H4 (cell line): ENCODE results near the gene PDCD4. TPM values are rescaled to one million over a fixed set of nuclear protein-coding genes. Genes with fewer than 3 reads are reported as not detected.
A peak's percentile ranks its signal among the peaks of the same experiment; 100 is the strongest.
"Not testable (repeated sequence)": the region's sequence is repeated elsewhere in the genome, so short reads cannot be mapped to it uniquely, and the experiment has no call there.

ENCODE experiments used
- DNase-seq: peaks from one replicate; pipeline ENCODE4 v3.0.0-alpha.2; 2015; ENCODE audit warnings: low spot score
- total RNA-seq: library from RNA; depleted of rRNA; stranded (reverse); fragments of >200 nt; shearing (Covaris generic); gene quantifications from 2 replicates; pipeline ENCODE4 v1.2.3, GENCODE V29; 2014

Gene PDCD4
- total RNA-seq, 1 experiment from 2014 or later = 32.6 TPM

DNA sequence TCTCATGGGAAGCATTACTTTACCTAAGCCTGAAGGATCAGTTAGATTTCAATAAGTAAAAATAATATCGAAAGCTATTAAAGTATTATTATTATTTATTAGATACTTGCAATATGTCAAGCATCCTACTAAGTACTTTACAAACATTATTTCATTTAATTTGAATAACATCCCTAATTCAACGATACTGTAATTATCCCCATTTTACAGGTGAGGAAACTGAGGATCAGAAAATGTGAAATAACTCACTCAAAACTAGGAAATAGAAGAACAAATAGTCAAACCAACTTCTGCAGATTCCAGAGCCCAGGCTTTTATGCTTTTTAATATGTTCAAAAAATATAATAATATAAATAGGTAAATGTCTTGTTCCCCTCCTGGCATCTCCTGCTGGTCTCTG, 10.3 kb upstream of the PDCD4 start:
- no peak for DNase-seq

DNA sequence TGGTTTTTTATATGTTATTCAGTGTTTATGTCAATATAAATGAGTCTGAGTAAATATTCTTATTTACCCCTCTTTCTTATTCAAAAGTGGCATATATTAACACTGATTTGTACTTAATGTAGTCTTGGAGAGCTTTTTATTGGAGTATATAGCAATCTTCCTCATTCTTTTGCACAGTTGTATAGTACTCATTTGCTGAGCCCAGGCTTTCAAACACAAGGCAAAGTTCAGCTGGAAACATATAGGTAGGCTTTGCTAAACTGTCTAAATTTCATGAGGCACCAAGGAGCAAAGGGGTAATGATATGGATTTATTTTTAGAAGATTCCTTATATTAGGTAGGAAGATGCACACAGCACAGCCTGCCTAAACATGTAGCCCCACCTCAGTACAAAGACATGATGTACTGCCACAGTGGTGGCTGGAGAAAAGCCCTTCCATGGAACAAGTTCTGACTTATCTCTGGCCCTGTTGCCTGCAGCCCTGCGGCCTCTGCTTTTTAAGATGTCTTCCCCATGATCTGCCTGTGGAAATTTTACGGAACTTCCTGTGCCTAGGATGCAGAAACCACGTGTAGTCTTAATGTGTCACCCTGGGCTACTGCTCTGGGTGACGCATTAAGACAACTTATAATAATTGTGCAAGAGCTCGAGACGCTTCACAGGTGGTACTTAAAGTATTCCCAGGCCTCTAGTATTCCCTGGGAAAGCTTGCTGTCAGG, 9.6 kb upstream of the PDCD4 start:
- no peak for DNase-seq

DNA sequence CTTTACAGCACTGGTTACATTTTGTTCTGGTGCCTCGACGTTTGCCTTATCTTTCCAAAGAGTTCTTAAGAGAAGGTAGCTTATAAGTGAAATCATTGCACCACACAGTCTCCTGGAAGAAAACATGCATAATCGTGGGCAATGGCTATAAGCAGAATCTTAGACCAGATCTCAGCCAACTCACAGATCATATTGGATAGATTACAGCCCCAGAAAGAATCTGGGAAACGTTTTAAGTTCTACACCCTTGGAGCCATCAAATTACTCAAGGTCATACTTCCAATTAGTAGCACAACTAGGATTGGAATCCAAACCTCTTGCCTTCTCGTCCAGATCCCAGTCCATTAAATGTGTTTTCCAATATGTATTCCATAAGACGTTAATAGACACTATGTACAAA, 8.8 kb upstream of the PDCD4 start:
- DNase-seq = no peak

DNA sequence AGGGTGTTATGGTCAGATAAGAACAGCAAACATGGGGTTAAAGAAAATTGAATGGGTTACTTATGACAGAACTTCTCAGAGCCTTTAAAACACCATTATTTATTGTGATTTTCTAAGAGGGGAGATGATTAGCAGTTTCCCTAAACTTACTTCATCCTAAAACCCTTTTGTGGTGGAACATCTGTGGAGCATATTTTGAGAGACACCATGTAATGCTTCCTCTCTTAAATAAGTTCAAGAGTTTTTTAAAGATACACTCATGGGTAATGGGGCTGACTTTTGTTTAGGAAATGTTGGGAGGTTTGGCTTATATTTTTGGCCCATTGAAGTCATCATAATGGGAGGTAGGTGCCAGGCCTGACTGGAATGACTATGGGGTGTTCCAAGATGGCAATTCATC, 8.4 kb upstream of the PDCD4 start:
- DNase-seq = no peak

DNA sequence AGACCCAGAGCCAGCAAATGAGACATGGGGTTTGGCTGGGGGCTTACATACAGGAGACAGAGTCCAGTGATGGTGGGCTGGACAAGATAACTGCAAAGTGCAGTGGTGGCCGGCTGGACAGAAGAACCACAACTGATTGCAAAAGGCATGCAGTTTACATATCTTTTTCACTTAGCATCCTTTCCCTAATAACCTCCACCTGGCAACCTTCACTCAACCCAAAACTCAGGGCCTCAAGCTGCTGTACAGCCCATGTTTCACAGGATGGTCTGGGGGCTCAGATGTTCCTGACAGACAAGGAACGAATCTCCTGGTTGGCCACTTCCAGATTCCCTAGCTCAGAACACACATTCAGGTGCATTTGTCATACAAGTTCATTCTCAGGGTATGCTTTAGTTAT, 7.8 kb upstream of the PDCD4 start:
- no peak for DNase-seq

DNA sequence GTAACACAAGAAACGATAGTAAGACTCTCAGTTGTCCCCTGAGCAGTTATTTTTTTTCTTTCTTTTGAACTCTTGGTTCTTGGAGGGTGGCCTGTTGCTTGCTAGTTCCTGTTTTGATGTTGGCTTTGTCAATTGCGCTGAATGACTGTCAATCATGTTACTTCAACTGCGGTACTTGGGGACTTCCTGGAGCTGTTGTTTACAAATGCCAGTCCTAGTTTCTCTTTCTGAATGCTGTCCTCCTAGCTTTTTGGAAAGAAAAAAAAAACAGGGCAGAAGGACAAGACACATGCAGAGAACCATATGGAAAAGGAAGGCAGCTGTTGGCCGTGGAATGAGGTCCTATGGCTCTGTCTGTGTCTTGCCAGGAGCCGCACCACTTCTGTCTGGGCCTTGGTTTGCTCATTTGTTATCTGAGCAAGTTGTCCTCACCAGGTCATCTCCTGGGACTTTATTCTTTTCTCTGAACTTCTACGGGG, 7.0 kb upstream of the PDCD4 start:
- no peak for DNase-seq

DNA sequence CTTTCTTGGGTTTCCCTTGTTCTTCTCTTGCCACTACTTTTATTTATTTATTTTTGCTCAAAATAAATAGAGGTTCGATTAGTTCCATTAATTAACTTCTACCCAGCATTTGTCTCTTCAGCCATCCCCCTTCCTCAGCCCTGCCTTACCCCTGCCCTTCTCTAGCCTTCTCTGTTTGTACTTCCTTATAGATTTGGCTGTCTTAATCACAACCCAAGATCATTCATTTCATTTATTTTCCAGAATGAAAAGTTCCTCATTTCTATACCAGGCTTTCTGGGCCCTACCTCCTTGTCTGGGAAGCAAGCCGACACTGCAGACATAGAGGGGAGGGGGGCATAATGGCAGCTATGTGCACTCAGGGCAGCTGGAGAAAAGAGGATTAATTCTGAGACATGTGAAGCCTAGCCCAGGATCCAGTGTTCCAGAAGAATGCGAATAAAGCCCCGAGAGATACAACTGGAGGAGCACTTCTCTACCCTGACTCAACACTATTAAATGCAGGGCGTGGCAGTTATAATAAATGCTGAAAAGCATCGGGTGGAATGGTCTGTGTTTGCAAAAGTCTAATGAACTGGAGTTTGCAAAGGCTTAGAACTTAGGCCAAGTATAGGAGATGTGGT, 6.4 kb upstream of the PDCD4 start:
- no peak for DNase-seq

DNA sequence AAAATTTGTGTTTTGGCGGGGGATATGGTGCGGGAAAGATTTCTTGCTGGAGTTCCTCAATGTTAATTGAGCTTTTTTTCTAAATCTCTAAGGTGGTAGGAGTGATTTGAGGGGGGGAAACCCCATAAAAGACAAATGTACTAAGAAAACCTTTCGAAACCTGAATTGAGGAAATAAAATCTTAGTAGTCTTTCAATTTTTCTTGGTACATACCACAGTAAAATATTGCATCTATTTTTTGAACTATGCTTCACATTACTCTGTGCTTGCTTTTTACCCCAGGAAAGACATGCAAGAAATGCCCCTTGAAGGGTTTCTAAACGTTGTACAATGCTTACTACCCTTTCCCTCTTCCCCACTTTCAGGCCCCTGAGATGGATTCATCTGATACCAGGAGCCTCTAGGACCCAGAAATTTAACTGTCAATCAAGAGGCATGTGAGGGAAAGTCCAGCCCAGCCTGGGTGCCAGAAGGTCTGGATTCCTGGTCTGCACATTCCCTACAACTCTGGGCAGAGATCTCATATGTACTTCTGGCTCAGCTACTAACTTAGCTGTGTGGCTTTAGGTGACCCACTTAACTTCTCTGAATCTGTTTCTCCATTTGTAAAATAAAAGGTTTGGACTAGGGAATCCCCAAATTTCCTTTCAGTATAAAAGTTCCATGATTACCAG, 5.8 kb upstream of the PDCD4 start:
- DNase-seq = no peak

DNA sequence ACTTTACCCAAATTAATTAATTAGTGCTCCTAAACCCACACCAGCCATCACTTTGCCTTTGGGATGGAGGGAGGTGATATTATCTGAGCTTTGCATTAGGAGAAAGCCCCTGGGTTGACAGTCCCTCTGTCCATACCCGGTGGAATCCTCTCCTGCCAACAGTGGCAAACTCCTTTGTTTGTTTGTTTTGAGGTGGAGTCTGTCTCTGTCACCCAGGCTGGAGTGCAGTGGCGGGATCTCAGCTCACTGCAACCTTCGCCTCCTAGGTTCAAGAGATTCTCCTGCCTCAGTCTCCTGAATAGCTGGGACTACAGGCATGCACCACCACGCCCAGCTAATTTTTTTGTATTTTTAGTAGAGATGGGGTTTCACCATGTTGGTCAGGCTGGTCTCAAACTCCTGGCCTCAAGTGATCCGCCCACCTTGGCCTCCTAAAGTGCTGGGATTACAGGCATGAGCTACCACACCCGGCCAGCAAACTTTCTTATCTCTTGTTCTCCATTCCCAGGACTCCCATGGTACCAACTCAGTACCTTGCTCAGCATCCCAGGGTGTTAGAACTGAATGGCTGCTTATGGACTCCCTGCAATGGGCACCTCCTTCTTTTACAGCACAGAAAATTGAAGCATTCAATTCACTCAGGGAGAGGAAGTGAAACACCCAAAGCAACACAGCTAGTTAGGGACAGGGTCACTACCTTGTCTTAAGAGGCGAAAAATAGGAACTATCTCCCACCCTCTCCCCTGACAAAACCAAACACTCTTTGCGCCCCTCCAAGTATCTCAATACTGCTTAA, 4.5 kb upstream of the PDCD4 start:
- DNase-seq = not testable (repeated sequence)

DNA sequence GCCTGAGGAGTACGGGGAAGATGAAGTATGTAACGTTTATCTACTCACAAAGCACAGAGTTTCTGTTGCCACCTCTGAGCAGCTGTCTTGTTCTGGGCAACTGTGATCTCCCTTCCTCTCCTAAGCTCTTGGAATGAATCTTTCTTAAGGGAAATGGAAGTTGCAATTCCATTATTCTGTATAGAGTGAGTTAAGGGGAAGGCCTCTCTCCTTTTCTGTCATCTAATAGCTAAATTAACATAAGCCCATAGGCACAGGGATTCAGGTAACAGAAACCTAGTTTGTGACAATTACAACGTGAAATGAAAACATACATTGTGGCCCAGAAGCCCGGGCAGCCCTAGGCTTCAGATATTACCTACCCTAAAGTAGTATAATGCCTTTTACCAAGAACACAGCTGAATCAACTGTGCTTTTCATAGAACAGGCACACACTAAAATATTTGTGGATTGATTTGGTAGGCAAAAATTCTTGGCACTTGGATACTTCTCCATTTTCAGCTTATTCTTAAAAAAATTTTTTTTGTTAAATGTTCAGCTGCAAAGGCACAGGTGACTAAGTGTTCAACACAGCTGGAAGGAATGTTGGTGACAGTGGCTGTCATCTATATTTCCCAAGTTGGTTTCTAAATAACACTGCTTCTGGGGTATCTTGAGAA, 3.8 kb upstream of the PDCD4 start:
- DNase-seq = no peak

DNA sequence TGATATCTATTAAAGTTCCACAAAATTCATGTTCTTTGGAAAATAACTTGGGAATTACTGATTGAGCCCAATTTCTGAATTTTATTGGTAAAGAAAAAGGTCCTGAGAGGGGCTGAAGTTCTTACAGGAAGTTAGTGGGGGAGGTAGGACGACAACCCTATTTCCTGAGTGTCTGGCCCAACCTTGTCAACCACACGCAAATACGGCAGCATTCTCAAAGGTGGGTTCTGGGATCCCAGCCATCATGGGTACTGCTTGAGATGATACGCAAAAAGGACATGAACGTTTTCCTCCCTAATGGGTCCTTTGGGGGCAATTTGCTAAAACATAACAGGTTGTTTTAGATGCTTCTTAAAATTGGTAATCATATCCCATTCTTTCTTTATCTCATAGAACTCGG, 2.7 kb upstream of the PDCD4 start:
- DNase-seq = no peak

DNA sequence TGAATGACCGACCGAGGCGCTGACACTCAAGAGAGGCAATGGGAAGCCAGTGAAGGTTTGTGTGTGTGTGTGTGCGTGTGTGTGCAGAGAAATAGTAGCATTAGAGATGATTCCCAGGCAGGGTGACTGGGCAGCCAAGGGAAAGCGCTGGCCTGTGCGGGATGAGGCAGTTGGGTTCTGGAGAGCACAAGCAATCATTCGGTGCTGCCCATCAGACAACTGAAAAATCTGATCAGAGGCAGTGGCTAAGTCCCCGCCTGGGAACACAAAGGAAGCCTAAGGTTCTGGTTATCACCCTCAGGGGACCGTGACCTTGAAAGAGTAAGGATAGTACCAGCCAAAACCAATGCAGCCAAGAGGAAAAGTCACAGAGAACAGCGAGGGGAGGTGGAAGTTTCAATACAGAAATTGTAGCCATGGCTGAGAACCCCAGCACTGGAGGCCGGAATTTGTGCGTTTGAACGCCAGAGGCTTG, 868 bp upstream of the PDCD4 start:
- DNase-seq = no peak

DNA sequence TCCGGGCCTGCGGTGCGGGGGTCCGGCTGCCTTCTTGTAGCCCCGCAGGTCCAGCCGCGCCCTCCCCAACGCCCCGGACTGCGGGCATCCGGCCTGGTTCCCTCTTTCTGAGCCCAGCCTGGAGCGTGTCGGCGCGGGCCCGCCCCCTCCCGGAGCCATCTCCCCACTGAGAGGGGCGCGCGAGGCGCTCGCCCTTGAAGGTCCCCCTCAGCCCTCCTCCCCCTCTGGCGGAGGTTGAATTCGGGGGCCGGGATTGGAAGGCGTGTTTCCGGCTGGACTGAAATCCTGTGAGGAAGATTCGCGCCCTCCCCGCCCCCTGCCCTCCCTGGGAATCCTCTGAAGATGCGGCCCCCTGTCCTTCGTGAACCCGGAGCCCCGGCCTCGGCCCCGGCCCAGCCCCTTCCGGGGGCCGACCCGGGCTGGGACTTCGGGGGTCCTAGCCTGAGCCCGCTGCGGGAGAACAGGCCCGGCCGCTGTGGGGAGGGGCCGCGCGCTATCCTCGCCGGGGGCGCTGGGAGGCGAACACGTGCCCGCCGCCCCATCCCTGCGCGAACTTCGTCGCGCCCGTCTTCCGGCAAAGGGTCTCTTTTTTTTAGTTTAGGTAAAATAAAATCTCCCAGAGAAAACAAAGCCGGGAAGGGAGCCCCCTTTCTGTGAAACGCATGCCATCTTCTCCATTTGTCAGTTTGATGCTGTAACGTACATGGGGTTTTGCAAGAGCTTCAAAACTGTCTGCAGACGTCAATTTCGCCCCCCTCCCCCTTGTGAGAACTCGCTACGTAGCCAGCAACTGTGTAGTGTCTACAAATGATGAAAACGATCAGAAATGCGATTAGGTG, 636 bp downstream of the PDCD4 start:
- peak; percentile 76 for DNase-seq

DNA sequence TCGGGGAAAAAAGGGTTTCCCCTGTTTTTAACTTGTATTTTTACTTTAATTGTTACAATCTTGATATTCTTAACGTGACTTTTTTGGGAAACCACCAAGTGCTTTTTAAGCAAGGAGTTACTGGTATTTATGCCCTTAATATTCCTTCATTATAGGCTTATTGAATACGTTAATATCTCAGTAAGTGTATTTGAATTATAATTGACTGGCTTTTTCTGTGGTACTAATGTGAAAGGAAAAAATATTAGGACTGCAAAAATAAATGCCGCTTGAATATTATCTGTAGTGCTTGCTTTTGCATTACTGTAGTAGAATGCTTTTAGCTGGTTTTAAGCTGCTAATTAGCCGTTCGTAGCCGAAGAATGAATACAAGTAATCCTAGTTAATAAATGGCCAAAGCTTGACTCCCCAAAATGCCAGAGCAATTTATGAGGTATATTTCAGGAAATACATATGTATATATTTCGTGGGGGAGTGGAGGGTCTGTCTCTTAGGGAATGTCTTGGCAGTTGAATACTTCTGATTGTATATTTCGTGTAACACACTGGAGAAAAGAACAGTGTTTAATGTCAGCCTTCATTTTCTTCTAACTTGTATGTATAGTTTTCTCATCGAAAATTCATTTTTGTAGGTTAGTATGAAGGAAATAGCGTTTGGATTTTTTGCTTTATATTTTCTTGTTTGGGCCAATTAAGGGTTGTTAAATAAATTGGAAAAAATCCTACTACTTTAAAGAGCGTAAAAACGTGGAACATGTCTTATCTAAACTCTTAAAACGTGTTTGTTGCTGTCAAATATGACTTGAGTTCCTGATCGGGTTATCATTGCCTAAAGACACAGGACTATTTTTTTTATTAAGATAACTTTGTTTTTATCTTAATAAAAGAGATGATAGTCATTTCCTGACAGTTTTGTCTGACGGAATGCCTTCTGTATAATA, 1.5 kb downstream of the PDCD4 start:
- no peak for DNase-seq

DNA sequence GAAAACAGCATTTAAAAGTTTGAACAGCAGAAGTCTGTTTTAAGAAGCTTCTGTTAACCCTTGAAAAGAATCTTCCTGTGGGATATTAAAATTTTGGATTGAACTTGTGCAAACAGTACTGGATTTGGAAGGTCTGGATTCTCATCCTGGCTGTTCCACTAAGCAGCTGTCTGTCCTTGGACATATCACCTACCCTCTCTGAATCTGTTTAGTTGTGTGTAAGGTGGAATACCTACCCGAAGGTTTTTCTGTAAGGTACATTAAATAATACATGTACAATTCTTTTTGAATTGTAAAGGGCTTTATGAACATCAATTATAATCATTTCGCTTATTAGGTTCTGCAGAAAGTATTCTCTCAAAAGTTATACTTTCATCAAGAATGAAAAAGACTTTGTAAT, 2.2 kb downstream of the PDCD4 start:
- DNase-seq = no peak

DNA sequence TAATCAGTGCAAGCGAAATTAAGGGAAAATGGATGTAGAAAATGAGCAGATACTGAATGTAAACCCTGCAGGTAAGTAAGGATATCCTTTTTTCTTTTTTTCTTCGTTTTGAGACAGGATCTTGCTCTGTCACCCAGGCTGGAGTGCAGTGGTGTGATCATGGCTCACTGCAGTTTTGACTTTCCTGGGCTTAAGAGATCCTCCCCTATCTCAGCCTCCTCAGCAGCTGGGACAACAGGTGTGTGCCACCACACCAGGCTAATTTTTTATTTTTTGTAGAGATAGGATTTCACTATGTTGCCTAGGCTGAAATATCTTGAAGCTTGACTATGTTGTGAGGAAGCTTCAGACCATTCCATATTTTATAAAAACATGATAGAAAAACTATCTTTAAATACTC, 4.3 kb downstream of the PDCD4 start:
- DNase-seq = no peak

DNA sequence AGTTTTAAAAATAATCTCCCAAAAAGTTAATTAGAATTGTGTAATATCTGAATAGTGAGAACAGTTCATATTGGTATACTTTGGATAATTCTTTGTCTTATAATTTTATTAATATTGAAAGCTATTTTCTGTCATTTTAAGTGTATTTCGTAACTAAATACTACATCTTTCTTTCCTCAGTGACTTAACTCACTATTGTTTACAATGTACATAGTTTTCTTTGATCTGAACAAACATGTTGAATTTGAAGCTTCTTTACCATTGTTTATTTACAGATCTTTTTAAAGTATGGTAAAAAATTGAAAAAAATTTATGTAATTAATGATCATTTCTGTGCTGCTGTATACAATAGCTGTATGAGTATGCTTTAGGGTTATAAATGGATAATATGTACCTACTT, 5.1 kb downstream of the PDCD4 start:
- DNase-seq = no peak

DNA sequence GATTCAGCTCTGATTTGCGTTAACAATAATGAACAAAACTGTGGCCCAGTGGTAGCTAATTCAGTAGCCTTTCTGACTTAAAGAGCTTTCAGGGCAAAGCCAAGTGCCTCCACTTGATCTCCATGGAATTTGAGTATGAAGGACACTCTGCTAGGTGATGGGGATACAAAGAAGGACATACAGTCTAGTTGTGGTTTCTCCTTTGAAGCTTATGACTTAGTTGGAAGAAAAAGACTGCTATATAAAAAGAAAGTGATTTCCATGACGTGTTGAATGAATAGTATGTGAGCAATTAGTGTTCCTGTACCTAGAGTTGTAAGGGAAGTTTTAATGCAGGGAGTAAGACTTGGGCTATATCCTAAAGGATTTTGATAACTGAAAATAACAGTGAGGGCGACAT, 8.3 kb downstream of the PDCD4 start:
- DNase-seq = no peak

DNA sequence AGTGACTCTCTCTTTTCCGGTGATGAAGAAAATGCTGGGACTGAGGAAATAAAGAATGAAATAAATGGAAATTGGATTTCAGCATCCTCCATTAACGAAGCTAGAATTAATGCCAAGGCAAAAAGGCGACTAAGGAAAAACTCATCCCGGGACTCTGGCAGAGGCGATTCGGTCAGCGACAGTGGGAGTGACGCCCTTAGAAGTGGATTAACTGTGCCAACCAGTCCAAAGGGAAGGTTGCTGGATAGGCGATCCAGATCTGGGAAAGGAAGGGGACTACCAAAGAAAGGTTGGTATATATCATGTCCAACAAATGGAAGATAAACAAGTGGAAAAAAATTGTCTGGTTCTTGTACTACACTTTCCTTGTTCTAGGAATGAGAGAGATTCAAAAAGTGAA, 9.5 kb downstream of the PDCD4 start:
- no peak for DNase-seq

DNA sequence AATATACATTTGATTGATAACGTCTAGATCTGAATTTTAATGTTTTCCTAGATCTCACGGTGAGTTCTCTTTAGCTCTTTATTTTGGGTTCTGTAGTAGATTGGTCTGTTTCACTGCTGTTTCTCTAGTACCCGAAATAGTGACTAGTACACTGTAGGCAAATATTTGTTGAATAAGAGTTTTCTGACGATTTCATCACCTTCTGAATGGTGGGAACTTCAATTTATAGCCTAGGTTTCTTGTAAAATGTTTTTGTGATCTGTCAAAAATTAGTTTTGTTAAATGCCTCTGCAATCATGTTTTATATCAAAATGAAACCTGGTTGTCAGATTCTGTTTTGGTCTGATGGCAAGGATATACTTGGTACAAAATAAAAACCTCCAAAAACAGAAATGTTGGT, 10.2 kb downstream of the PDCD4 start:
- DNase-seq = no peak
